Myocyte (in vitro differentiated cells): ENCODE results near the gene TMEM140. TPM values are rescaled to one million over a fixed set of nuclear protein-coding genes. Genes with fewer than 3 reads are reported as not detected.

Experiments
- DNase-seq: peaks from one replicate; pipeline ENCODE4 v3.0.0-alpha.2; 2012; ENCODE audit warnings: low read depth
- microRNA-seq: library from miRNA; unstranded; fragments of <30 nt; microRNA quantifications from one replicate; pipeline ENCODE4, GENCODE V29; 2016
- total RNA-seq: library from RNA; depleted of rRNA; stranded (reverse); fragments of >200 nt; gene quantifications from 2 replicates; pipeline ENCODE4 v1.2.3, GENCODE V29; 2014

The TMEM140 gene
- total RNA-seq, 1 donor from 2014 or later = 11.6 TPM

DNA sequence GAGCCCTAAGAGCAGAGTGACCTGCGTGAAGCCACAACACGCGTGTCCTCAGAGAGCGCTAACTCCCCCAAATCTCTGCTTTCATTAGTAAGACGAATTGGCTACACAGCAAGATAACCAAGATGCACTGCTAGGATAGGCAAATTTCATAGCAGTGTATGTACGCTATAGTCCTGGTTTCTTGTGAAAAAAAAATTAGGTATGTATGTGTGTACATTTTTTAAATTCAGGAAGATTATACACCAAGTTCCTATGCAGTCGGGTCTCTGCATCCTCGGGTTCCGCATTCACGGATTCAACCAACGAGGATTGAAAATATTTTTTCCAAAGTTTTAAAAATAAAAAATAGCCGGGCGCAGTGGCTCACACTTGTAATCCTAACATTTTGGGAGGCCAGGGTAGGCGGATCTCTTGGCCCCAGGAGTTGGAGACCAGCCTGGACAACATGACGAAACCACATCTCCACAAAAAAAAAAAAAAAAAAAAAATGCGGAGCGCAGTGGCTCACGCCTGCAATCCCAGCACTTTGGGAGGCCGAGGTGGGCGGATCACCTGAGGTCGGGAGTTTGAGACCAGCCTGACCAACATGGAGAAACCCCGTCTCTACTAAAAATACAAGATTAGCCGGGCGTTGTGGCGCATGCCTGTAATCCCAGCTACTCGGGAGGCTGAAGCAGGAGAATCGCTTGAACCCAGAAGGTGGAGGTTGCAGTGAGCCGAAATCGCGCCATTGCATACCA lies 64.2 kb downstream of the TMEM140 start:
- DNase-seq = peak; percentile 73

DNA sequence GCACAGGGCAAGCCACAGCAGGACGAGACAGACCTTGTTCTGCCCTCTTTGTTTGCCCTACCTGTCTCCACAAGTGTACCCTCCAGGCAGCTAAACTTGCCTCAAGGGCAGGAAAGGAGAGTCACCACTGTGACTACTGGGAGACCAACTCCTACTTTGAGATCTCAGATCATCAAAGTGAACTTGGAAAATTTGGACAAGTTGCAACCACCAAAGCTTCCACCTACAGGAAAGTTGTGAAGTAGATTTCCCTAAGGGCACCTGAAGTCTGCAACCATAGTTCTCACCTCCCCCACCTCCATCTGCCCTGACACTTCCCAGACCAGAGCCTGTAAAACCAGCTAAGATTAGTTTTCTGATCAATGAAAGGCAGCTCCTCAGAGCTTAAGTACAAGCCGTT lies 66.0 kb downstream of the TMEM140 start:
- DNase-seq = no peak

DNA sequence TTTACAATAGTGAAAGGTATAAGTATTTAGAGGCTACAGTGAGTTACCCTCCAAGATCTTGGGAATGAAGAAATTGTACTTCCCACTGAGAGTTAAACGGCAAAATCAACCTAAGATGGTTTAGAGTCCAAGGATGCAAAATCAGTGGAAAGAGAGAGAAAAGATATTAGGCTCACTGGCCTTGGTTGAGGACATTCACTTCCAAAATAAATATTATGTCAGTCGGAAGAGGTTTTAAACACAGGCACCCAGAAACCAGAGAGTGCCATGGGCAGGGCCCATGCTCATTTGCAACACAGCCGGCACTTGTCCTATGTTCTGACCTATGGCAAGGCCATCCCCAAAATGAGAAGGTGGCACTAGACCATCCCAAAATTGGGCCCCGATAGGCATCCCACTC lies 67.3 kb downstream of the TMEM140 start:
- no peak for DNase-seq

GRCh38 chr7:135215698-135216097 lies 67.8 kb downstream of the TMEM140 start:
- DNase-seq = no peak

Small RNA genes lying within 50 kb of the gene (microRNA-seq; reads per million reads assigned to microRNA genes)
- gene MIR6509 = not detected

Other genes starting within 250 kb of the TMEM140 start
- gene AGBL3, start 161.6 kb upstream of the TMEM140 start, total RNA-seq = 2.9 and 6.5 TPM in 2 replicates
- gene CYREN, start 22.6 kb downstream of the TMEM140 start, total RNA-seq = 48.0 and 57.0 TPM in 2 replicates
- gene WDR91, start 63.5 kb downstream of the TMEM140 start, total RNA-seq = 5.9 and 7.0 TPM in 2 replicates
- not detected in 2 replicates for gene STRA8, start 85.8 kb downstream of the TMEM140 start, total RNA-seq